ENCODE measurements around the gene NUP205. TPM values are rescaled to one million over a fixed set of nuclear protein-coding genes. Genes with fewer than 3 reads are reported as not detected.

NUP205 gene
- total RNA-seq, 1 donor from 2014 or later = 44.1 TPM

DNA sequence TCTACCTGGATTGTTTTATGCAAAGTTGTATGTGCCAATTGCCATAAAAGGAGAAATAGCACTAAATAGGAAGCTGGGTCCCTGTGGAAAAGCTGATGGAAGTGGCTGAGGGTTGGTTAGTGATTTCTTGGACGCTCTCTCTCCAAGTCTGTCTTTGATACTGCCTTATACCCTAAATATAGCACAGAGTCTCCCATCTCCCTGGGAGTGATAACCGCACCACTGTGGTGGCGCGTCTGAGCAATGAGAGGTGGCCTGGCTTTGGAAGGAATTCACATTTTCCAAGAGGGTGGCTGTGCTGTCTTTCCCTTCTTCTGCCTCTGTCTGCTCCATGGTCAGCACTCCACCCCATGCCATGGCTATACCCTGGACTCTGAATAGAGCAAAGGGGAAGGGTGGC is 135.8 kb downstream of the NUP205 start:
- DNase-seq (ENCODE audit: extremely low read depth, low read depth, low spot score) = no peak

- no peak for DNase-seq (ENCODE audit: extremely low read depth, low read depth, low spot score)
Measured at GRCh38 chr7:135697276-135698049, 139.7 kb downstream of the NUP205 start.

Other genes starting within 250 kb of the NUP205 start
- 10.0 and 16.0 TPM in 2 replicates for gene CNOT4, start 47.8 kb upstream of the NUP205 start, total RNA-seq
- gene STMP1, start 104.6 kb downstream of the NUP205 start, total RNA-seq = 17.7 and 22.1 TPM in 2 replicates
- not detected in 2 replicates for gene SLC13A4, start 170.3 kb downstream of the NUP205 start, total RNA-seq
- not detected in 2 replicates for gene FAM180A, start 190.9 kb downstream of the NUP205 start, total RNA-seq

Data from glomerular endothelial cell (primary cell).